HepG2 (cell line): Measurements from ENCODE around the gene KIAA0408. TPM values are rescaled to one million over a fixed set of nuclear protein-coding genes. Genes with fewer than 3 reads are reported as not detected.
A peak's percentile ranks its signal among the peaks of the same experiment; 100 is the strongest.

Experiments
- ATAC-seq: fragments of 200-7000 bp; cut with Tn5 transposase; 3 replicates; pipeline ENCODE4 v1.9.1; 2020; ENCODE audit warnings: mild to moderate bottlenecking, moderate library complexity
- BruUV-seq: library from RNA; stranded (reverse); fragments of 400-500 nt; replicated peaks from 2 replicates; lab custom pipeline; 2021; lab: Mats Ljungman, UMichigan
- CTCF ChIA-PET: fragments of 300-600 bp; formaldehyde crosslinking; extraction: SDS; loops from one replicate; lab custom pipeline; 2021; ENCODE audit warnings: low total read pairs, inconsistent platforms, low intra/inter-chr PET ratio; lab: Yijun Ruan, JAX
- POLR2A ChIA-PET: fragments of 350-600 bp; sonication (Branson Sonifier 250); formaldehyde crosslinking; loops from one replicate; lab custom pipeline; 2020; ENCODE audit warnings: antibody characterized with exemption, inconsistent platforms; lab: Yijun Ruan, JAX
- DNase-seq: peaks from one replicate; pipeline ENCODE4 v3.0.0-alpha.2; 2015; ENCODE audit warnings: low spot score
- FAIRE-seq: peaks from 3 replicates; lab custom pipeline; 2011; peaks lifted over from hg19 to GRCh38; lab: Jason Lieb, UNC
- H2AFZ ChIP-seq: one replicate; pipeline ENCODE4 v1.6.1; 2011; ENCODE audit warnings: low read length, inconsistent platforms
- H3K27ac ChIP-seq: fragments of 300-600 bp; 3 replicates; pipeline ENCODE4 v1.8.0; 2011; ENCODE audit warnings: mixed run types, mild to moderate bottlenecking, mixed read lengths, low read length, inconsistent platforms; ENCODE audit not compliant: insufficient read depth; ENCODE audit errors: extremely low read length
- H3K27me3 ChIP-seq, 2 experiments: fragments of 200-600 bp in 1 of 2; 2 replicates in 1 of 2; 3 replicates in 1 of 2; pipeline versions ENCODE4 v1.6.0 to v1.8.0; 2011; ENCODE audit warnings: low read length in 2 of 2, mild to moderate bottlenecking in 2 of 2, moderate library complexity in 2 of 2, inconsistent platforms in 1 of 2; ENCODE audit not compliant: insufficient read depth in 2 of 2, control insufficient read depth in 1 of 2
- H3K36me3 ChIP-seq, 2 experiments: fragments of 200-600 bp in 1 of 2; replicated peaks in 1 of 2; 2 replicates in 1 of 2; 3 replicates in 1 of 2; pipeline versions ENCODE4 v1.5.1 to v1.8.0; 2011; ENCODE audit warnings: low read length in 2 of 2, inconsistent platforms in 1 of 2; ENCODE audit not compliant: insufficient read depth in 2 of 2, control insufficient read depth in 1 of 2
- H3K4me1 ChIP-seq: 2 replicates; pipeline ENCODE4 v1.5.1; 2012; ENCODE audit warnings: low read length, inconsistent platforms; ENCODE audit not compliant: insufficient read depth
- H3K4me2 ChIP-seq: 2 replicates; pipeline ENCODE4 v1.6.0; 2011; ENCODE audit warnings: low read depth, low read length, inconsistent platforms
- H3K4me3 ChIP-seq, 3 experiments: fragments of 200-600 bp in 1 of 3; sonication (generic), shearing (Covaris generic) in 1 of 3; replicated peaks in 1 of 3; 2 replicates each; pipeline ENCODE4 v1.5.1; 2011 to 2016; ENCODE audit warnings: low read length in 3 of 3, inconsistent platforms in 2 of 3, low read depth in 2 of 3, mild to moderate bottlenecking in 2 of 3, control low read depth in 1 of 3, mixed read lengths in 1 of 3; ENCODE audit not compliant: insufficient read depth in 1 of 3
- H3K79me2 ChIP-seq: one replicate; pipeline ENCODE4 v1.6.1; 2011; ENCODE audit warnings: low read length, inconsistent platforms; ENCODE audit not compliant: insufficient read depth
- H3K9ac ChIP-seq: 2 replicates; pipeline ENCODE4 v1.6.0; 2011; ENCODE audit warnings: mild to moderate bottlenecking, low read depth, low read length, inconsistent platforms; ENCODE audit not compliant: insufficient read depth
- H3K9me3 ChIP-seq: 2 replicates; pipeline ENCODE4 v1.5.1; 2012; ENCODE audit warnings: mild to moderate bottlenecking, low read length
- H4K20me1 ChIP-seq: 2 replicates; pipeline ENCODE4 v1.6.0; 2011; ENCODE audit warnings: inconsistent platforms, mild to moderate bottlenecking, low read length, moderate library complexity; ENCODE audit not compliant: insufficient read depth
- NCOA1 ChIP-seq: sonication (generic); formaldehyde crosslinking; IDR thresholded peaks from 2 replicates; pipeline ENCODE4 v1.9.0; 2021; ENCODE audit warnings: missing genetic modification reagents
- SMAD3 ChIP-seq: sonication (generic); formaldehyde crosslinking; IDR thresholded peaks from 2 replicates; pipeline ENCODE4 v1.4.0; 2020; ENCODE audit warnings: missing genetic modification reagents
- TFE3 ChIP-seq: IDR thresholded peaks from 2 replicates; pipeline ENCODE4 v1.6.1; 2016
- UBTF ChIP-seq: sonication (generic); formaldehyde crosslinking; IDR thresholded peaks from 2 replicates; pipeline ENCODE4 v1.4.0; 2020; ENCODE audit warnings: mild to moderate bottlenecking, missing genetic modification reagents
- ZFY ChIP-seq: sonication (generic); formaldehyde crosslinking; IDR thresholded peaks from 2 replicates; pipeline ENCODE4 v1.4.0; 2020; ENCODE audit warnings: missing genetic modification reagents
- ZIK1 ChIP-seq: sonication (generic); formaldehyde crosslinking; IDR thresholded peaks from 2 replicates; pipeline ENCODE4 v1.5.0; 2020; ENCODE audit warnings: mild to moderate bottlenecking, low read depth, missing genetic modification reagents, borderline replicate concordance
- WGBS: methylation state at CpG from one replicate; pipeline ENCODE4 v1.1.6; 2017; ENCODE audit warnings: low lambda C conversion rate; 5-methylcytosine and 5-hydroxymethylcytosine counted together
- in situ Hi-C: cut with HindIII; loops from 2 replicates; pipeline ENCODE4 v1.10.0; 2017; ENCODE audit warnings: low pct_unique_long_range_greater_than_20kb; ENCODE audit not compliant: extremely low pct_ligation_motif_present
- intact Hi-C: fragments of 100-400 bp; cut with micrococcal nuclease; formaldehyde crosslinking; loops from one replicate; pipeline ENCODE4 v1.10.0; 2022; ENCODE audit not compliant: unreplicated experiment
- polyA plus RNA-seq, 8 experiments: library from polyadenylated mRNA; depleted of rRNA in 3 of 8; stranded (reverse) in 7 of 8; unstranded in 1 of 8; fragments of >200 nt; fragmentation: Illumina TruSeq in 4 of 8; extraction: Trizol in 4 of 8; gene quantifications; 2 replicates each; pipeline versions ENCODE4 v1.2.1 to v1.2.3, GENCODE V29; 2011 to 2016; ENCODE audit warnings: low read depth in 4 of 8, missing spikeins in 1 of 8, mixed read lengths in 1 of 8; ENCODE audit not compliant: insufficient read depth in 1 of 8
- total RNA-seq, 5 experiments: library from RNA; depleted of rRNA; stranded (reverse); fragments of >200 nt; fragmentation: Illumina TruSeq; extraction: Trizol; gene quantifications; 2 replicates each; pipeline ENCODE4 v1.2.3, GENCODE V29; 2016; ENCODE audit warnings: low read depth in 1 of 5

Gene KIAA0408
- total and polyA plus RNA-seq, 2 of the 13 experiments (the other 11 are each of a cell fraction or from before 2014, with no cell fraction given): not detected

- no TSS peak for BruUV-seq
- CTCF ChIA-PET: no interaction called here
- POLR2A ChIA-PET: no interaction called here
- no peaks in the 10 kb centered on the region for H3K9me3 ChIP-seq
- no peak overlapping the region for H3K9ac ChIP-seq
- FAIRE-seq (no peak), ATAC-seq (peak; percentile 81), DNase-seq (no peak)
- H3K4me3 ChIP-seq: no peak overlapping the region
- no peak overlapping the region for H3K27ac ChIP-seq
- H3K79me2 ChIP-seq: no peaks in the 10 kb centered on the region
- no peaks in the 10 kb centered on the region for H3K36me3 ChIP-seq
- no peaks in the 10 kb centered on the region for H4K20me1 ChIP-seq
- intact Hi-C loops: no loop called here
- WGBS: 4% methylated on average over 1 of the region's 1 CpG
- H3K4me1 ChIP-seq: no peaks in the 10 kb centered on the region
- in situ Hi-C loops: no loop called here
- no peaks in the 10 kb centered on the region for H3K27me3 ChIP-seq
- H2AFZ ChIP-seq: no peak overlapping the region
- TF ChIP-seq NCOA1: no peak
- TF ChIP-seq ZFY (CRISPR knock-in tag): no peak
- no peak for TF ChIP-seq TFE3 (CRISPR knock-in tag)
- TF ChIP-seq UBTF: no peak
- no peak for TF ChIP-seq ZIK1 (CRISPR knock-in tag)
- no peak for TF ChIP-seq SMAD3 (CRISPR knock-in tag)
- H3K4me2 ChIP-seq: no peak overlapping the region
Measured at GRCh38 chr6:127477658-127478057, 18.5 kb upstream of the KIAA0408 start.
